Activated CD4-positive, alpha-beta T cell treated with anti-CD3 and anti-CD28 coated beads, Interleukin-2, amount 10 ng/mL, durations not matched to agents 24 days and 14 days (primary cell): ENCODE data around the gene INPP5A. TPM values are rescaled to one million over a fixed set of nuclear protein-coding genes. Genes with fewer than 3 reads are reported as not detected.
"Not testable (repeated sequence)": the region's sequence is repeated elsewhere in the genome, so short reads cannot be mapped to it uniquely, and the experiment has no call there.

Experiments used
- DNase-seq: peaks from one replicate; pipeline ENCODE4 v3.0.0; 2022
- H3K27ac Mint-ChIP-seq: one replicate; pipeline ENCODE4 v1.8.0; 2022; ENCODE audit warnings: mild to moderate bottlenecking, mixed read lengths
- H3K27me3 Mint-ChIP-seq: one replicate; pipeline ENCODE4 v1.8.0; 2022; ENCODE audit warnings: mixed read lengths
- H3K36me3 Mint-ChIP-seq: one replicate; pipeline ENCODE4 v1.8.0; 2022; ENCODE audit warnings: low read depth, mild to moderate bottlenecking, mixed read lengths
- H3K4me1 Mint-ChIP-seq: one replicate; pipeline ENCODE4 v1.8.0; 2021; ENCODE audit warnings: mixed read lengths
- H3K4me3 Mint-ChIP-seq: one replicate; pipeline ENCODE4 v1.8.0; 2022; ENCODE audit warnings: mild to moderate bottlenecking, moderate library complexity, mixed read lengths
- H3K9me3 Mint-ChIP-seq: one replicate; pipeline ENCODE4 v1.8.0; 2021; ENCODE audit warnings: mixed read lengths
- intact Hi-C: fragments of 100-400 bp; cut with micrococcal nuclease; formaldehyde crosslinking; loops from one replicate; pipeline ENCODE4 v1.15.1; 2023
- total RNA-seq: library from RNA; stranded (reverse); gene quantifications from 2 replicates; pipeline ENCODE4 v1.2.3, GENCODE V29; 2022

INPP5A gene
- total RNA-seq, 1 donor from 2014 or later, result 10.3 TPM

- Mint-ChIP-seq H3K36me3 (peaks cover 2% of the 10 kb centered on the region), H3K4me3 (no peak overlapping the region), H3K9me3 (no peaks in the 10 kb centered on the region), H3K27me3 (no peaks in the 10 kb centered on the region), H3K27ac (no peak overlapping the region), H3K4me1 (peaks cover 3% of the 10 kb centered on the region)
- intact Hi-C loops, result no loop called here
- DNase-seq, result no peak
Observed at GRCh38 chr10:132677096-132677472, 139.5 kb downstream of the INPP5A start.

- DNase-seq, result no peak
- Mint-ChIP-seq H3K36me3 (peaks cover under 1% of the 10 kb centered on the region), H3K27ac (no peak overlapping the region), H3K9me3 (no peaks in the 10 kb centered on the region), H3K4me3 (no peak overlapping the region), H3K27me3 (no peaks in the 10 kb centered on the region), H3K4me1 (peaks cover 3% of the 10 kb centered on the region)
- intact Hi-C loops, result no loop called here
Observed at GRCh38 chr10:132677473-132678227, 140.1 kb downstream of the INPP5A start.

GRCh38 chr10:132678436-132679216 lies 141.0 kb downstream of the INPP5A start:
- H3K9me3 Mint-ChIP-seq, result no peaks in the 10 kb centered on the region
- H3K36me3 Mint-ChIP-seq, result no peaks in the 10 kb centered on the region
- no peaks in the 10 kb centered on the region for H3K27me3 Mint-ChIP-seq
- no peak overlapping the region for H3K27ac Mint-ChIP-seq
- no peak overlapping the region for H3K4me3 Mint-ChIP-seq
- intact Hi-C loops, result no loop called here
- DNase-seq, result no peak
- H3K4me1 Mint-ChIP-seq, result peaks cover 3% of the 10 kb centered on the region

DNA sequence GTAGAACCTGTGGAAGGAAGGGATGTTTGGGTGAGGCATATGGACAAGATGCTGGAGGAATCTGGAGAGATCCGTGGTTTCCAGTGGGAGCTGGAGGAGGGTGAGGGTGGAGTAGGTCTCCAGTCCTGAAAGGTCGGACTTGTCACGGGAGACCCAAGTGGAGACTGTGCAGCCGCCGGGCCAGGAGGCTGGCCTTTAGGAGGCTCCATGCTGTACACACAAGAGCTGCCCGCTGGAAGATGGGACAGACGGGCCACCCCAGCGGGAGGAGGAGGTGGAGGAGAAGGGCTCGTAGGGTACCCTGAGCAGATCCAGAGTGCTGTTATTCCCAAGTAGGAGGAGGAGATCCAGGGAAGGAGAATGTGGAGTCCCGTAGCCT lies 141.6 kb downstream of the INPP5A start:
- intact Hi-C loops, result no loop called here
- Mint-ChIP-seq H3K27ac (no peak overlapping the region), H3K9me3 (no peaks in the 10 kb centered on the region), H3K36me3 (no peaks in the 10 kb centered on the region), H3K27me3 (no peaks in the 10 kb centered on the region), H3K4me1 (peaks cover 5% of the 10 kb centered on the region), H3K4me3 (no peak overlapping the region)
- no peak for DNase-seq

DNA sequence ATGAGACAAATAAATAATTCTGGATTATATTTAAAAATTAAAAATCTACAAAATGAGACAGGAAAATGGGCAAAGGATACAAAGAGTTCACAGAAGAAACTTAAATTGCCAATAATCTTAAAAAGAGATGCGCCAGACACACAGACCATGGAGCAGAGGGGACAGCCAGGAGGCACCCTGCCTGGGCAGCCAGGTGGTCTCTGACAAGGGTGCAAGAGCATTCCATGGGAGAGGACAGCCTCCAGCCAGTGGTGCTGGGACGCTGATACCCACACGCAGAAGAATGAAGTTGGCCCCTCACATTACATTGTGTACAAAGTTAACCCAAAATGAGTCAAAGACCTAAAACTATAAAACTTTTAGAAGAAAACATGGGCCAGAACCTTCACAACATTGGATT lies 142.1 kb downstream of the INPP5A start:
- H3K4me1 Mint-ChIP-seq, result peaks cover 10% of the 10 kb centered on the region
- no peaks in the 10 kb centered on the region for H3K9me3 Mint-ChIP-seq
- no peaks in the 10 kb centered on the region for H3K27me3 Mint-ChIP-seq
- H3K27ac Mint-ChIP-seq, result no peak overlapping the region
- no peaks in the 10 kb centered on the region for H3K36me3 Mint-ChIP-seq
- H3K4me3 Mint-ChIP-seq, result no peak overlapping the region
- DNase-seq, result no peak
- intact Hi-C loops, result no loop called here

GRCh38 chr10:132680741-132681140 lies 143.2 kb downstream of the INPP5A start:
- peaks cover 14% of the 10 kb centered on the region for H3K4me1 Mint-ChIP-seq
- H3K27me3 Mint-ChIP-seq, H3K27ac Mint-ChIP-seq, DNase-seq, intact Hi-C loops, H3K9me3 Mint-ChIP-seq, H3K4me3 Mint-ChIP-seq, H3K36me3 Mint-ChIP-seq: not testable (repeated sequence)

- intact Hi-C loops, result no loop called here
- DNase-seq, result no peak
- H3K9me3 Mint-ChIP-seq, result no peaks in the 10 kb centered on the region
Observed at GRCh38 chr10:132681858-132682755, 144.5 kb downstream of the INPP5A start.

GRCh38 chr10:132684164-132684891 lies 146.7 kb downstream of the INPP5A start:
- peak; percentile 82 for DNase-seq
- Mint-ChIP-seq H3K36me3 (no peaks in the 10 kb centered on the region), H3K9me3 (no peaks in the 10 kb centered on the region), H3K4me1 (peaks cover 14% of the 10 kb centered on the region), H3K27me3 (no peaks in the 10 kb centered on the region), H3K4me3 (no peak overlapping the region), H3K27ac (peak overlapping the region; percentile 12)
- intact Hi-C loops, result no loop called here

More at GRCh38 chr10:132681858-132682755, 144.5 kb downstream of the INPP5A start:
- Mint-ChIP-seq H3K4me1 (peaks cover 14% of the 10 kb centered on the region), H3K36me3 (no peaks in the 10 kb centered on the region), H3K27ac (no peak overlapping the region), H3K4me3 (no peak overlapping the region), H3K27me3 (no peaks in the 10 kb centered on the region)

GRCh38 chr10:132685101-132685891 lies 147.7 kb downstream of the INPP5A start:
- intact Hi-C loops, result no loop called here
- no peaks in the 10 kb centered on the region for H3K9me3 Mint-ChIP-seq
- peaks cover 14% of the 10 kb centered on the region for H3K4me1 Mint-ChIP-seq
- DNase-seq, result no peak
- H3K27me3 Mint-ChIP-seq, result no peaks in the 10 kb centered on the region
- H3K36me3 Mint-ChIP-seq, result peaks cover under 1% of the 10 kb centered on the region
- no peak overlapping the region for H3K27ac Mint-ChIP-seq
- no peak overlapping the region for H3K4me3 Mint-ChIP-seq

GRCh38 chr10:132685921-132686680 lies 148.5 kb downstream of the INPP5A start:
- Mint-ChIP-seq H3K4me1 (peaks cover 14% of the 10 kb centered on the region), H3K27ac (no peak overlapping the region), H3K27me3 (no peaks in the 10 kb centered on the region), H3K4me3 (no peak overlapping the region), H3K36me3 (peaks cover 7% of the 10 kb centered on the region), H3K9me3 (no peaks in the 10 kb centered on the region)
- intact Hi-C loops, result no loop called here
- no peak for DNase-seq

- intact Hi-C loops, result no loop called here
- Mint-ChIP-seq H3K27me3 (no peaks in the 10 kb centered on the region), H3K27ac (no peak overlapping the region), H3K4me1 (peaks cover 11% of the 10 kb centered on the region), H3K9me3 (no peaks in the 10 kb centered on the region), H3K4me3 (no peak overlapping the region), H3K36me3 (peaks cover 11% of the 10 kb centered on the region)
- DNase-seq, result no peak
Observed at GRCh38 chr10:132687181-132687892, 149.8 kb downstream of the INPP5A start.
